Sigmoid colon (tissue), 7 donors: ENCODE data around the gene MTG2. TPM values are rescaled to one million over a fixed set of nuclear protein-coding genes. Genes with fewer than 3 reads are reported as not detected.

Experiments
- DNase-seq: peaks from one replicate; pipeline ENCODE4 v3.0.0-alpha.2; 2019
- H3K27ac ChIP-seq, 4 donors: fragments of 200-600 bp; sonication (generic); one replicate each; pipeline ENCODE4 v1.5.1; 2016 to 2019; ENCODE audit warnings: mild to moderate bottlenecking in 1 of 4
- H3K27me3 ChIP-seq, 3 donors: fragments of 200-600 bp; sonication (generic); one replicate each; pipeline ENCODE4 v1.5.1; 2019; ENCODE audit warnings: mild to moderate bottlenecking in 1 of 3
- H3K36me3 ChIP-seq, 4 donors: fragments of 200-600 bp; sonication (generic); one replicate each; pipeline ENCODE4 v1.5.1; 2016 to 2019
- H3K4me1 ChIP-seq, 4 donors: fragments of 200-600 bp; sonication (generic); one replicate each; pipeline ENCODE4 v1.5.1; 2017 to 2019
- H3K4me3 ChIP-seq, 4 donors: fragments of 200-600 bp; sonication (generic); one replicate each; pipeline ENCODE4 v1.5.1; 2017 to 2019; ENCODE audit warnings: mild to moderate bottlenecking in 2 of 4, moderate library complexity in 1 of 4
- H3K9me3 ChIP-seq, 4 donors: fragments of 200-600 bp in 3 of 4; sonication (generic) in 3 of 4; one replicate each; pipeline versions ENCODE4 v1.5.1 to v1.6.1; 2013 to 2019
- EP300 ChIP-seq, 4 donors: sonication (generic); formaldehyde crosslinking; IDR thresholded peaks; one replicate each; pipeline ENCODE4 v1.6.1; 2017; ENCODE audit warnings: antibody characterized with exemption in 4 of 4
- POLR2A ChIP-seq, 2 donors: fragments of 450-650 bp; IDR thresholded peaks; one replicate each; pipeline ENCODE4 v1.6.1; 2016; ENCODE audit warnings: antibody characterized with exemption in 2 of 2, mild to moderate bottlenecking in 2 of 2, moderate library complexity in 2 of 2
- POLR2AphosphoS5 ChIP-seq, 4 donors: sonication (generic); formaldehyde crosslinking; IDR thresholded peaks; one replicate each; pipeline ENCODE4 v1.6.1; 2017; ENCODE audit warnings: antibody characterized with exemption in 4 of 4
- WGBS, 2 donors: extraction: QIAGEN DNeasy Blood & Tissue Kit; methylation state at CpG; one replicate each; pipeline ENCODE4 v1.1.7; 2013; 5-methylcytosine and 5-hydroxymethylcytosine counted together
- intact Hi-C: fragments of 100-400 bp; cut with DNase I; formaldehyde crosslinking; loops from one replicate; pipeline ENCODE4 v1.15.1; 2023
- polyA plus RNA-seq, 3 donors: library from polyadenylated mRNA; stranded (reverse); fragments of 200-250 nt; gene quantifications; one replicate each; pipeline ENCODE4 v1.2.3, GENCODE V29; 2013
- total RNA-seq, 4 donors: library from RNA; depleted of rRNA; stranded (reverse); fragments of >200 nt; gene quantifications; one replicate each; pipeline ENCODE4 v1.1.0, GENCODE V29; 2016
- TF ChIP-seq, protein P1 (sequence below), 4 experiments: fragments of 450-650 bp in 3 of 4; fragments of 200-600 bp in 1 of 4; IDR thresholded peaks; one replicate each; pipeline ENCODE4 v1.5.1; 2016 to 2019; ENCODE audit warnings: antibody characterized with exemption in 4 of 4, mild to moderate bottlenecking in 3 of 4, moderate library complexity in 2 of 4
- donor health status: healthy with polysubstance abuse.
- donor health status: Bipolar disorder and iron deficiency.
- donor health status: healthy.

Gene MTG2
- total and polyA plus RNA-seq, 7 donors = 13.3 to 32.3 (median 23.9) TPM

- no peak overlapping the region for H3K27ac ChIP-seq
- no peaks in the 10 kb centered on the region for H3K36me3 ChIP-seq
- peaks cover 0 to 63% (median 34%) of the 10 kb centered on the region in 3 donors for H3K27me3 ChIP-seq
- no peak overlapping the region for H3K4me3 ChIP-seq
- no peak for DNase-seq
- no peaks in the 10 kb centered on the region for H3K9me3 ChIP-seq
- intact Hi-C loops = no loop called here
- WGBS, 2 donors = 55 to 59% methylated on average over 4 of the region's 4 CpGs
- H3K4me1 ChIP-seq = no peaks in the 10 kb centered on the region
- no peak for TF ChIP-seq POLR2A (IDR thresholded peaks at IDR 0.05)
Observed at GRCh38 chr20:62229667-62230066, 46.8 kb downstream of the MTG2 start.

DNA sequence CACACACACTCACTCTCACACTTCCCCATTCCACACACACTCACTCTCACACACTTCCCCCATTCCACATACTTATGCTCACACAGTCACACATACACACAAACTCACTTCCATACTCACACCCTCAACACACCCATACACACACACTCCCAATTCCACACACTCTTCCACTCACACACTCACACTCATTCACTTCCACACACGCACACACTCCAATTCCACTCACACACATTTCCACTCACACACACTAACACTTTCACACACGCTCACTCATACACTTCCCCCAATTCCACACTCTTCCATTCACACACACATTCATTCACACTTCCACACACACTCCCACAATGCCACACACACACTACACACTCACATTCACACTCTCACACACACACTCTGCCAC is 47.4 kb downstream of the MTG2 start:
- WGBS, 2 donors = 94 to 96% methylated on average over 2 of the region's 2 CpGs
- Histone ChIP-seq H3K27me3 (peaks cover 0 to 57% (median 34%) of the 10 kb centered on the region in 3 donors), H3K36me3 (no peaks in the 10 kb centered on the region), H3K9me3 (no peaks in the 10 kb centered on the region), H3K4me3 (no peak overlapping the region), H3K27ac (no peak overlapping the region), H3K4me1 (no peaks in the 10 kb centered on the region)
- intact Hi-C loops = no loop called here
- no peak for TF ChIP-seq POLR2AphosphoS5 (IDR thresholded peaks at IDR 0.05)
- TF ChIP-seq, protein P1, sequence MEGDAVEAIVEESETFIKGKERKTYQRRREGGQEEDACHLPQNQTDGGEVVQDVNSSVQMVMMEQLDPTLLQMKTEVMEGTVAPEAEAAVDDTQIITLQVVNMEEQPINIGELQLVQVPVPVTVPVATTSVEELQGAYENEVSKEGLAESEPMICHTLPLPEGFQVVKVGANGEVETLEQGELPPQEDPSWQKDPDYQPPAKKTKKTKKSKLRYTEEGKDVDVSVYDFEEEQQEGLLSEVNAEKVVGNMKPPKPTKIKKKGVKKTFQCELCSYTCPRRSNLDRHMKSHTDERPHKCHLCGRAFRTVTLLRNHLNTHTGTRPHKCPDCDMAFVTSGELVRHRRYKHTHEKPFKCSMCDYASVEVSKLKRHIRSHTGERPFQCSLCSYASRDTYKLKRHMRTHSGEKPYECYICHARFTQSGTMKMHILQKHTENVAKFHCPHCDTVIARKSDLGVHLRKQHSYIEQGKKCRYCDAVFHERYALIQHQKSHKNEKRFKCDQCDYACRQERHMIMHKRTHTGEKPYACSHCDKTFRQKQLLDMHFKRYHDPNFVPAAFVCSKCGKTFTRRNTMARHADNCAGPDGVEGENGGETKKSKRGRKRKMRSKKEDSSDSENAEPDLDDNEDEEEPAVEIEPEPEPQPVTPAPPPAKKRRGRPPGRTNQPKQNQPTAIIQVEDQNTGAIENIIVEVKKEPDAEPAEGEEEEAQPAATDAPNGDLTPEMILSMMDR (IDR thresholded peaks at IDR 0.05) = no peak
- no peak for DNase-seq

DNA sequence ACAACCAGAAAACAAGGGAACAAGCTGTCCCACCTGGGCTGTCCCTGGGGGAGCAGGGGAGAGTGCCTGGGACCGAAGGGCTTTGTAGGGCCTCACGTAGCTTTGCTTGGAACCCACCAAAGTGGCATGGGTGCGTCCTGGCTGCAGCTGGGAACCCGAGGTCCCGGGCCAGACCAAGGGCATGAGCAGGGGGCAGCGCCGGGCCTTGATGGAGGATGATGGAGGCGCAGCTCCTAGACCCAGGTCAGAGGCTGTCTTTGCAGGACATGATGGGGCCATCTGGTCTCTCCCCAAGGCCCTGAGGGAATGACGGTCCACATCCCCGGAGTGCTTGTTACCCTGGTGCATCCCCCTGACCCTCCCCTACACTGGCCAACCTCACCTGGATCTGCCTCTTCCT is 47.9 kb downstream of the MTG2 start:
- intact Hi-C loops = no loop called here
- no peaks in the 10 kb centered on the region for H3K9me3 ChIP-seq
- TF ChIP-seq EP300 (IDR thresholded peaks at IDR 0.05) = no peak
- H3K36me3 ChIP-seq = no peaks in the 10 kb centered on the region
- WGBS, 2 donors = 91 to 92% methylated on average over 10 of the region's 10 CpGs
- H3K27ac ChIP-seq = no peak overlapping the region
- no peak for DNase-seq
- H3K4me1 ChIP-seq = no peaks in the 10 kb centered on the region
- no peak overlapping the region for H3K4me3 ChIP-seq
- peaks cover 0 to 55% (median 34%) of the 10 kb centered on the region in 3 donors for H3K27me3 ChIP-seq

DNA sequence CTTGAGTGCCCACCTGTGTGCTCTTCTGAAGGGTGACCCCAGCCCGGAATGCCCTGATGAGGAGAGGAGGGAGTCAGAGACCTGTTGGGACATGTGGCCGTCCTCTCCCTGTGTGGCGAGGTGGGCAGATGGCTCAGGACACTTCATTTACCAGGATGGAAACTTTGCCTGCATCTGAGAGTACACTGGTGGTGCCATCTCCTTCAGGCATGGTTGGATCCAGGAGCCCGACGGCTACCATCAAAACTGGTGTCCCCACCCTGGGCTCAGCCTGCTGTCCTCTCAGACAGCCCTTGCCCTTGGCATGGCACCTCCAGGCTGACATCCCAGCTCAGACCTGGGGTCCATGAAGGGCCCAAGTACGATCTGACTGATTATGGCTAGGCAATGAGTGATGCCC is 48.5 kb downstream of the MTG2 start:
- Histone ChIP-seq H3K36me3 (no peaks in the 10 kb centered on the region), H3K9me3 (no peaks in the 10 kb centered on the region), H3K4me3 (no peak overlapping the region), H3K27ac (no peak overlapping the region), H3K27me3 (peaks cover 0 to 55% (median 34%) of the 10 kb centered on the region in 3 donors), H3K4me1 (no peaks in the 10 kb centered on the region)
- TF ChIP-seq, protein P1 (IDR thresholded peaks at IDR 0.05) = no peak
- no peak for TF ChIP-seq EP300 (IDR thresholded peaks at IDR 0.05)
- TF ChIP-seq POLR2A (IDR thresholded peaks at IDR 0.05) = no peak
- no peak for TF ChIP-seq POLR2AphosphoS5 (IDR thresholded peaks at IDR 0.05)
- intact Hi-C loops = no loop called here
- 89 to 93% methylated on average over 6 of the region's 6 CpGs for WGBS, 2 donors
- no peak for DNase-seq

DNA sequence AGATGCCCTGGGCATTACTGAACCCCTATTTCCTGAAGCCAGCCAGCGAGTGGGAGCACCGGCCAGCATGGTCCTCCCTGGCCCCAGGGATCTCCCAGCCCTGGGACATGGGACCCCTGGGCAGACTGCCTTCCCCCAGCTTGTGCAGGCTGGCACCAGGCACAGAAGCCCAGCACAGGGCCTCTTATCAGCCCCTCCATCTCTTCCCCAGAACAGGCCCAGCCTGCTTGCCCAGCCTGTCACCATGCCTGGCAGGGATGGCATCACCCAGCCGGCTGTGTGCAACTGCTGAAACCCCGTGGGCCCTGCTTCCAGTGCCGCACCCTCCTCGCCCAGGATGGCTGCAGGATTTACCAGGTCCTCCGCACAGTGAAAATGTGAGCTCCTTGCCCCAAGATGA is 49.4 kb downstream of the MTG2 start:
- Histone ChIP-seq H3K27me3 (peaks cover 0 to 49% (median 34%) of the 10 kb centered on the region in 3 donors), H3K36me3 (no peaks in the 10 kb centered on the region), H3K9me3 (no peaks in the 10 kb centered on the region), H3K4me1 (no peaks in the 10 kb centered on the region), H3K4me3 (no peak overlapping the region), H3K27ac (no peak overlapping the region)
- intact Hi-C loops = no loop called here
- no peak for DNase-seq
- TF ChIP-seq EP300 (IDR thresholded peaks at IDR 0.05) (no peak), POLR2A (IDR thresholded peaks at IDR 0.05) (no peak), POLR2AphosphoS5 (IDR thresholded peaks at IDR 0.05) (no peak)
- TF ChIP-seq, protein P1 (IDR thresholded peaks at IDR 0.05) = no peak
- WGBS, 2 donors = 82 to 92% methylated on average over 7 of the region's 7 CpGs
